ENCODE data around the gene LCE3D. TPM values are rescaled to one million over a fixed set of nuclear protein-coding genes. Genes with fewer than 3 reads are reported as not detected.

LCE3D gene
- total RNA-seq, 1 experiment from 2014 or later, result not detected

Other genes starting within 250 kb of the LCE3D start
- gene FLG2, start 220.5 kb downstream of the LCE3D start, total RNA-seq (2014; rRNA removed; shearing (Covaris generic)), result not detected in 2 replicates
- gene CRNN, start 166.3 kb downstream of the LCE3D start, total RNA-seq (2014; rRNA removed; shearing (Covaris generic)), result not detected in 2 replicates
- gene LCE5A, start 69.7 kb downstream of the LCE3D start, total RNA-seq (2014; rRNA removed; shearing (Covaris generic)), result not detected in 2 replicates
- not detected in 2 replicates for gene CRCT1, start 66.0 kb downstream of the LCE3D start, total RNA-seq (2014; rRNA removed; shearing (Covaris generic))
- not detected in 2 replicates for gene LCE3E, start 13.7 kb downstream of the LCE3D start, total RNA-seq (2014; rRNA removed; shearing (Covaris generic))
- not detected in 2 replicates for gene LCE3C, start 19.7 kb upstream of the LCE3D start, total RNA-seq (2014; rRNA removed; shearing (Covaris generic))
- gene LCE3B, start 33.3 kb upstream of the LCE3D start, total RNA-seq (2014; rRNA removed; shearing (Covaris generic)), result not detected in 2 replicates
- not detected in 2 replicates for gene LCE3A, start 42.6 kb upstream of the LCE3D start, total RNA-seq (2014; rRNA removed; shearing (Covaris generic))
- gene LCE2D, start 82.9 kb upstream of the LCE3D start, total RNA-seq (2014; rRNA removed; shearing (Covaris generic)), result not detected in 2 replicates
- not detected in 2 replicates for gene LCE2C, start 94.8 kb upstream of the LCE3D start, total RNA-seq (2014; rRNA removed; shearing (Covaris generic))
- gene LCE2B, start 105.6 kb upstream of the LCE3D start, total RNA-seq (2014; rRNA removed; shearing (Covaris generic)), result not detected in 2 replicates
- gene LCE2A, start 117.8 kb upstream of the LCE3D start, total RNA-seq (2014; rRNA removed; shearing (Covaris generic)), result not detected in 2 replicates
- not detected in 2 replicates for gene LCE4A, start 127.6 kb upstream of the LCE3D start, total RNA-seq (2014; rRNA removed; shearing (Covaris generic))
- gene KPRP, start 177.5 kb upstream of the LCE3D start, total RNA-seq (2014; rRNA removed; shearing (Covaris generic)), result not detected in 2 replicates
- gene LCE1F, start 194.6 kb upstream of the LCE3D start, total RNA-seq (2014; rRNA removed; shearing (Covaris generic)), result not detected in 2 replicates
- not detected in 2 replicates for gene LCE1E, start 205.7 kb upstream of the LCE3D start, total RNA-seq (2014; rRNA removed; shearing (Covaris generic))
- gene LCE1D, start 216.2 kb upstream of the LCE3D start, total RNA-seq (2014; rRNA removed; shearing (Covaris generic)), result not detected in 2 replicates
- not detected in 2 replicates for gene LCE1C, start 226.1 kb upstream of the LCE3D start, total RNA-seq (2014; rRNA removed; shearing (Covaris generic))
- gene LCE1B, start 231.5 kb upstream of the LCE3D start, total RNA-seq (2014; rRNA removed; shearing (Covaris generic)), result not detected in 2 replicates
- not detected in 2 replicates for gene LCE1A, start 247.0 kb upstream of the LCE3D start, total RNA-seq (2014; rRNA removed; shearing (Covaris generic))